Mesothelial cell of epicardium (in vitro differentiated cells): ENCODE measurements around the gene LHX5. TPM values are rescaled to one million over a fixed set of nuclear protein-coding genes. Genes with fewer than 3 reads are reported as not detected.

Experiments used
- DNase-seq, 2 experiments: peaks; one replicate each; pipeline ENCODE4 v3.0.0; 2021; ENCODE audit warnings: low spot score in 2 of 2; ENCODE audit not compliant: unreplicated experiment in 2 of 2
- H3K27ac Mint-ChIP-seq: 2 replicates; pipeline ENCODE4 v1.8.0; 2021; ENCODE audit warnings: mixed read lengths
- H3K27me3 Mint-ChIP-seq: 2 replicates; pipeline ENCODE4 v1.8.0; 2021; ENCODE audit warnings: low read depth, mixed read lengths
- H3K36me3 Mint-ChIP-seq: 2 replicates; pipeline ENCODE4 v1.8.0; 2021; ENCODE audit warnings: mixed read lengths
- H3K4me1 Mint-ChIP-seq: 2 replicates; pipeline ENCODE4 v1.8.0; 2021; ENCODE audit warnings: mixed read lengths
- H3K4me3 Mint-ChIP-seq: 2 replicates; pipeline ENCODE4 v1.8.0; 2021; ENCODE audit warnings: mild to moderate bottlenecking, moderate library complexity, mixed read lengths
- H3K9me3 Mint-ChIP-seq: 2 replicates; pipeline ENCODE4 v1.8.0; 2021; ENCODE audit warnings: mixed read lengths
- CTCF ChIP-seq: fragments of 200-600 bp; sonication (generic); IDR thresholded peaks from one replicate; pipeline ENCODE4 v1.5.0; 2021; ENCODE audit warnings: antibody characterized with exemption; ENCODE audit not compliant: unreplicated experiment
- total RNA-seq: library from RNA; stranded (reverse); gene quantifications from 3 replicates; pipeline ENCODE4 v1.2.1, GENCODE V29; 2021

LHX5 gene
- total RNA-seq, 1 donor from 2014 or later, result not detected

DNA sequence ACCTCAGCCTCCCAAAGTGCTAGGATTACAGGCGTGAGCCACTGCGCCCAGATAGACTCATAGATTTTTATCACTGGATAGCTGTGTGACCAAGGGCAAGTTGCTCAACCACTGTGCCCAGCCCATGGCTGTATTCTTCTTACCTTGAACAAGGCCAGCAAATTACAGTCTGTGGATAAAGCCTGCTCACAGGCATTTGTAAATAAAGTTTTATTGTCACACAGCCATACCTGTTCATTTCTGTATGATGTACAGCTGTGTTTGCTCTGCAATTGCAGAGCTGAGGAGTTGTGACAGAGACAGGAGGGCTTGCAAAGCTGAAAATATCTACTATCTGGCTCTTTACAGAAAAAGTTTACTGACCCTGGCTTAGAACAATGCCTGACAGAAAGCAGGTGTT lies 35.2 kb upstream of the LHX5 start:
- H3K4me1 Mint-ChIP-seq, result no peaks in the 10 kb centered on the region
- H3K9me3 Mint-ChIP-seq, result no peaks in the 10 kb centered on the region
- no peaks in the 10 kb centered on the region for H3K36me3 Mint-ChIP-seq
- peaks cover 77% of the 10 kb centered on the region for H3K27me3 Mint-ChIP-seq
- H3K27ac Mint-ChIP-seq, result no peak overlapping the region
- TF ChIP-seq CTCF, result no peak
- H3K4me3 Mint-ChIP-seq, result no peak overlapping the region
- no peak for DNase-seq

DNA sequence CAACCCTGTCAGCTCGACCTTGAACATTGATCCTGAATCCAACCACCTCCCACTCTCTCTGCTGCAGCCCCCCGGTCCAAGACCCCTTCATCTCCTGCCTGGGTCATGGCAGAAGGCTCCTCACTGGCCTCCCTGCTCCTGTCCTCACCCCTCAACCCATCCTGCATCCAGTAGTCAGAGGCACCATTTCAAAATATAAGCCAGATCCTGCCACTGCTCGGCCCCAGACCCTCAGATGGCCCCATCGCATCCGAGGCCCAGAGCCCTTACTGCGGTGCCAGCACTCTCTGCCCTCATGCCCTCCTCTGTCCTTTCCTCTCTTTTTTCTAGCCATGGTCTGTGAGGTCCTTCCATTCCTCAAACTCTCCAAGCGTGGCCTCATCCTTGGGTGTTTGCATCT lies 34.3 kb upstream of the LHX5 start:
- Mint-ChIP-seq H3K27ac (no peak overlapping the region), H3K27me3 (peaks cover 77% of the 10 kb centered on the region), H3K4me1 (no peaks in the 10 kb centered on the region), H3K9me3 (no peaks in the 10 kb centered on the region), H3K36me3 (no peaks in the 10 kb centered on the region), H3K4me3 (no peak overlapping the region)
- no peak for TF ChIP-seq CTCF
- DNase-seq, result no peak

GRCh38 chr12:113504917-113505316 lies 33.2 kb upstream of the LHX5 start:
- DNase-seq, result no peak
- Mint-ChIP-seq H3K4me3 (no peak overlapping the region), H3K36me3 (no peaks in the 10 kb centered on the region), H3K27me3 (peaks cover 77% of the 10 kb centered on the region), H3K27ac (no peak overlapping the region), H3K9me3 (no peaks in the 10 kb centered on the region), H3K4me1 (no peaks in the 10 kb centered on the region)
- TF ChIP-seq CTCF, result no peak

GRCh38 chr12:113500782-113501311 lies 29.2 kb upstream of the LHX5 start:
- H3K9me3 Mint-ChIP-seq, result no peaks in the 10 kb centered on the region
- peaks cover 49% of the 10 kb centered on the region for H3K27me3 Mint-ChIP-seq
- no peaks in the 10 kb centered on the region for H3K4me1 Mint-ChIP-seq
- H3K27ac Mint-ChIP-seq, result no peak overlapping the region
- no peak overlapping the region for H3K4me3 Mint-ChIP-seq
- no peaks in the 10 kb centered on the region for H3K36me3 Mint-ChIP-seq
- DNase-seq, result no peak
- TF ChIP-seq CTCF, result no peak

DNA sequence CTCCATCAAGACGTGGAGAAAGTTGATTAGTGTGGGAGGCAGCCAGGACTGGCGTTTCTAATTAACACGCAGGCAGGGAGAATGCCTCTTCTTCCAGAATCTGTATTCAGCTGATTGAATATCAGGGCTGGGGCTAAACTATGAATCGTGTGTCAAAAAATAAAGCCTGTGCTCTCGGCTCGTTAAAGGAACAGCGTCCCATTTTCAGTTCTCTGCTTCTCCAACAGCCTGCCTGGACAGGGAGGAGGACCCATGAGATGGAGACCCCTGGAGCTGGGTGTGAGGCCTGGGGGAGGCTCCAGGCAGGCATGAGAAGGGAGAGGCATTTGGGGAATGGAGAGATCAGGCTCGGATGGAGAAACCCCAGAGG lies 28.6 kb upstream of the LHX5 start:
- Mint-ChIP-seq H3K4me3 (no peak overlapping the region), H3K27ac (no peak overlapping the region)

More for the DNA sequence above, 28.6 kb upstream of the LHX5 start:
- H3K9me3 Mint-ChIP-seq, result no peaks in the 10 kb centered on the region
- TF ChIP-seq CTCF, result no peak
- peaks cover 46% of the 10 kb centered on the region for H3K27me3 Mint-ChIP-seq
- H3K36me3 Mint-ChIP-seq, result no peaks in the 10 kb centered on the region
- no peaks in the 10 kb centered on the region for H3K4me1 Mint-ChIP-seq
- no peak for DNase-seq
